GM18873 (cell line): ENCODE data around the gene KRT76.

Source experiments
- ATAC-seq: cut with Tn5 transposase; IDR thresholded peaks from one replicate; pipeline ENCODE4 v1.9.1; 2021; ENCODE audit warnings: mild to moderate bottlenecking, moderate library complexity, moderate number of reproducible peaks; ENCODE audit not compliant: unreplicated experiment, low FRiP score

KRT76 gene

GRCh38 chr12:52813885-52814709, 37.0 kb upstream of the KRT76 start, which contains the start of gene KRT4:
KRT4 (minus strand) TSS chr12:52814116; CDS start chr12:52814058, 58 bp downstream.
- no peak for ATAC-seq

GRCh38 chr12:52813203-52813819, 36.2 kb upstream of the KRT76 start:
- no peak for ATAC-seq

GRCh38 chr12:52812749-52813148, 35.6 kb upstream of the KRT76 start:
- no peak for ATAC-seq

- no peak for ATAC-seq
These were observed 34.9 kb upstream of the KRT76 start for GRCh38 chr12:52812073-52812400.

GRCh38 chr12:52811191-52812072, 34.3 kb upstream of the KRT76 start:
- no peak for ATAC-seq

GRCh38 chr12:52810554-52810953, 33.4 kb upstream of the KRT76 start:
- ATAC-seq, result no peak

- no peak for ATAC-seq
These were observed 32.0 kb upstream of the KRT76 start for GRCh38 chr12:52809166-52809565.

GRCh38 chr12:52808573-52809160, 31.5 kb upstream of the KRT76 start:
- ATAC-seq, result no peak

GRCh38 chr12:52807544-52808470, 30.7 kb upstream of the KRT76 start:
- ATAC-seq, result no peak

- no peak for ATAC-seq
These were observed 29.8 kb upstream of the KRT76 start for GRCh38 chr12:52806821-52807543.

GRCh38 chr12:52806169-52806811, 29.1 kb upstream of the KRT76 start:
- no peak for ATAC-seq

- no peak for ATAC-seq
These were observed 28.6 kb upstream of the KRT76 start for GRCh38 chr12:52805739-52806138.

GRCh38 chr12:52805000-52805399, 27.9 kb upstream of the KRT76 start:
- no peak for ATAC-seq

GRCh38 chr12:52802442-52802841, 25.3 kb upstream of the KRT76 start:
- ATAC-seq, result no peak

GRCh38 chr12:52801773-52802172, 24.6 kb upstream of the KRT76 start:
- no peak for ATAC-seq

- ATAC-seq, result no peak
These were observed 23.2 kb upstream of the KRT76 start for GRCh38 chr12:52800259-52800917.

GRCh38 chr12:52799505-52800211, 22.5 kb upstream of the KRT76 start:
- no peak for ATAC-seq
